ENCODE data around the gene OBP2A.

DNA sequence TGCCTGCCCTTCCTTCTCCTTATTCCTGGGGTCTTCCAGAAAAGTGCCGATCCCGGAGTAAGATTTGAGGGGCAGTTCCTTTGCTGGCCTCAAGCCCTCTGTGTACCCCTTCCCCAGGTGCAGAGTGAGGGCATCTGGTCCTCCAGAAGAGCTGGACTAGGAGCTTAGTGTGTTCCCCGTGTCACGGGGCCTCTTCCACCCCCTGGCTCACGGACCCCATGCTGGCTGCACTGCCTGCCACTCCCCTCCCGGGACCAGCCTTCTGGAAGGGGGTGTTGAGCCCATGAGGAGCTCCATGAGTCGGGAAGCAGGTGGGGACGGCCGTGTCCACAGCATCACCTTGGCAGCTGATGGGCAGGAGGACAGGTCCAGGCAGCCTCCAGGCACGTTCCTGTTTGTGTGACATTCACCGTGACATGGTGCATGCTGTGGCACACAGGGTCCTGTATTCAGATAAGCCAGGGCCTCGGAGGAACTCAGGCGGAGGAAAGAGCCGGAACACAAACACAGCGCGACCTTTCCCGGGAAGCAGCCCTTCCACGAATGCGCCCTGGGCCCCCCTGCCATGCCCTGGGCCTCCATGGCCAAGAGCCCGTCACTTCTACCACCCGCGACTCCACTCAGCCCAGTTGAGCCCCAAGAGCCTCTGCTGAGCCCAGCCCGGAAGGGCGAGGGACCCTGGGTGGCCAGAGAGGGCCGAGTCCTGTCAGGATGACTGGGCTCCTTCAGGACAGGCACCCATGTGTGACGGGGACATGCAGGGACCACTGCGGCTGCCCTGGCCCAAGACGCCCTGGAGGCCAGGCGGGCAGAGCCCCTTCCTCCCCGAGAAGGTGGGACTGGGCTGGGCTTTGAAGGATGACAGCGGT is 30.6 kb upstream of the OBP2A start:
- TF ChIP-seq EZH2 (IDR thresholded peaks at IDR 0.05; ENCODE audit: borderline replicate concordance, low read depth, low read length, severe bottlenecking) = no peak
- TF ChIP-seq POLR2AphosphoS5 (IDR thresholded peaks at IDR 0.05; ENCODE audit: insufficient read depth, low read depth, low read length) = no peak
- TF ChIP-seq CTCF (IDR thresholded peaks at IDR 0.05; ENCODE audit: extremely low read depth in 1 of 2, insufficient read depth in 1 of 2, low read depth in 1 of 2, low read length in 2 of 2) = no peak
- TF ChIP-seq POLR2A (IDR thresholded peaks at IDR 0.05; ENCODE audit: low read depth, low read length) = no peak
- no peak for TF ChIP-seq FOS (IDR thresholded peaks at IDR 0.05; ENCODE audit: borderline replicate concordance, insufficient read depth, low read length)
- TF ChIP-seq MYC (IDR thresholded peaks at IDR 0.05; ENCODE audit: low read depth, low read length) = no peak
- no peak for TF ChIP-seq MAX (IDR thresholded peaks at IDR 0.05; ENCODE audit: insufficient read depth, insufficient read length)
